ENCODE measurements around the gene SP140. TPM values are rescaled to one million over a fixed set of nuclear protein-coding genes. Genes with fewer than 3 reads are reported as not detected.

Gene SP140
- total RNA-seq, 1 donor from 2014 or later: 1.0 TPM

DNA sequence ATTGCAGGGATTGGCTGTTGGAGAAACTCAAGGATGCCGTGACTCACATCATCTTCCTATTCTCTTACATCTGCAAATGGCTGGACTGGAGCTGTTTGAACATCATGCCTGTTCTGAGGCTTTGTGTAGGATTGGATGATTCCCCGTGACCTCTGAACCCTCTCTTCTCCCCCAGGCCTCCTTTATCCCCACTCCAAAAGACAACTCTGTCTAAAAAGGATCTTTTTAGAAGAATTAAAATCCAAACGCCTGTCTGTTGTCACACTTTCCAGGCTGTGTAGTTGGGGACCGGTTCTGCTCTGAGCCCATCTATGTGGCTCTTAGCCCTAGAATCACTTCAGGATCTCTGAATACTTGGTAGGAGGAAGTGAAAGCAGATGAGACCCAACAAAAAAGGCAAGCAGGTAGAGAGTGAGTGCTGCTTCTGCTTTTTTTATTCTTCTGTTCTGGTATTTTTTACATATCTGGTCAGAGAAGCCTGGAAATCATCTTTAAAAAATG lies 565 bp downstream of the SP140 start:
- no peak for TF ChIP-seq CTCF (IDR thresholded peaks at IDR 0.05)
- Mint-ChIP-seq H3K9me3 (ENCODE audit: unreplicated experiment) (peaks cover 9% of the 10 kb centered on the region), H3K27me3 (ENCODE audit: unreplicated experiment) (no peaks in the 10 kb centered on the region), H3K4me3 (ENCODE audit: unreplicated experiment) (no peak overlapping the region), H3K36me3 (ENCODE audit: unreplicated experiment) (peaks cover 5% of the 10 kb centered on the region), H3K27ac (ENCODE audit: unreplicated experiment) (no peak overlapping the region), H3K4me1 (ENCODE audit: unreplicated experiment) (peaks cover 9% of the 10 kb centered on the region)
- DNase-seq (ENCODE audit: extremely low spot score, unreplicated experiment): no peak

DNA sequence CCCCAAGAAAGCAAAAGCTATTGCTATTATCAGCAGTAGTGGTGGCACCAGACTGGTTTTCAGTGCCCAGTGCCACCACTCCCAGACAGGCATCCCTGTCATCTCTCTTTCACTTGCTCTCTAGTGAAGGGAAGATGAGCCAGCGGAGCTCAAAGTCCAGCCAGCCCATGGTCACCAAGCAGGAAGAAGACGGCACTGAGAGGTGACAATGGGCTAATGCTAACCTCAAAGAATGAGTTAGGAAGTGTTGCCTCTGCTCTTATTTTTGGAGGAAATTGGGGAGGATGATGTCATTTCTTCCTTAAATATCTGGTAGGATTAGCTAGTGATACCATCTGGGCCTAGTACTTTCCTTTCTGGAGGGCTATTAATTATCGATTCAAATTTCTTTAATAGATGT lies 1.7 kb downstream of the SP140 start:
- TF ChIP-seq CTCF (IDR thresholded peaks at IDR 0.05): no peak
- H3K27ac Mint-ChIP-seq (ENCODE audit: unreplicated experiment): no peak overlapping the region
- peaks cover 14% of the 10 kb centered on the region for H3K9me3 Mint-ChIP-seq (ENCODE audit: unreplicated experiment)
- peaks cover 7% of the 10 kb centered on the region for H3K36me3 Mint-ChIP-seq (ENCODE audit: unreplicated experiment)
- H3K27me3 Mint-ChIP-seq (ENCODE audit: unreplicated experiment): no peaks in the 10 kb centered on the region
- H3K4me1 Mint-ChIP-seq (ENCODE audit: unreplicated experiment): peaks cover 9% of the 10 kb centered on the region
- no peak overlapping the region for H3K4me3 Mint-ChIP-seq (ENCODE audit: unreplicated experiment)
- no peak for DNase-seq (ENCODE audit: extremely low spot score, unreplicated experiment)

- peaks cover 14% of the 10 kb centered on the region for H3K9me3 Mint-ChIP-seq (ENCODE audit: unreplicated experiment)
- H3K4me1 Mint-ChIP-seq (ENCODE audit: unreplicated experiment): peaks cover 9% of the 10 kb centered on the region
- no peak for DNase-seq (ENCODE audit: extremely low spot score, unreplicated experiment)
- TF ChIP-seq CTCF (IDR thresholded peaks at IDR 0.05): no peak
- H3K27me3 Mint-ChIP-seq (ENCODE audit: unreplicated experiment): no peaks in the 10 kb centered on the region
- H3K4me3 Mint-ChIP-seq (ENCODE audit: unreplicated experiment): no peak overlapping the region
- H3K36me3 Mint-ChIP-seq (ENCODE audit: unreplicated experiment): peaks cover 7% of the 10 kb centered on the region
- no peak overlapping the region for H3K27ac Mint-ChIP-seq (ENCODE audit: unreplicated experiment)
Observed at GRCh38 chr2:230230087-230230486, 4.6 kb downstream of the SP140 start.

DNA sequence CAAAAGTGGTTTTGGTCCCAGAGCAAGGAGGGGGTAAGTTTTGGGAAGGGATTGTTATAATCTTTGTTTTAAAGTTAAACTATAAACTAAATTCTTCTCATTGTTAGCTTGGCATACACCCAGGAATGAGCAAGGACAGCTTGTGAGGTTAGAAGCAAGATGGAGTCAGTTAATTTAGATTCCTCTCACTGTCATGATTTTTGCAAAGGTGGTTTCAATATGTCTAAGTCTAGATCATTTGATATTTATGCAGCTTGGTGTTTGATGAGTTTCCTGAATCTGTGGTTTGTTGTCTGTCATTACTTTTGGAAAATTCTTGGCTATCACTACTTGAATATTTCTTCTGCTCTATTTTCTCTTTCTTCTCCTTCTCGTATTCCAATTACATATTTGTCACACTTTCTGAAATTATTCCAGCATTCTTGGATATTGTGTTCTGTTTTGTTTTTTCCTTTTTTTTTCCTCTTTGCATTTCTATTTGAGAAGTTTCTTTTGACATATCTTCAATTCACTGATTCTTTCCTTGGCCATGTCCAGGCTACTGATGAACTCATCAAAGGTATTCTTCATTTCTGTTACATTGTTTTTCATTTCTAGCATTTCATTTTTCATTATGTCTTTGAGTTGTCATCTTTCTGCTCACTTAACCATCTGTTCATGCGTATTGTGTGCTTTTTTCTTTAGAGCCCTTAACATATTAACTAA lies 5.1 kb downstream of the SP140 start:
- Mint-ChIP-seq H3K4me3 (ENCODE audit: unreplicated experiment) (no peak overlapping the region), H3K36me3 (ENCODE audit: unreplicated experiment) (peaks cover 7% of the 10 kb centered on the region), H3K4me1 (ENCODE audit: unreplicated experiment) (peaks cover 9% of the 10 kb centered on the region), H3K27ac (ENCODE audit: unreplicated experiment) (no peak overlapping the region), H3K27me3 (ENCODE audit: unreplicated experiment) (no peaks in the 10 kb centered on the region), H3K9me3 (ENCODE audit: unreplicated experiment) (peaks cover 14% of the 10 kb centered on the region)
- no peak for TF ChIP-seq CTCF (IDR thresholded peaks at IDR 0.05)
- DNase-seq (ENCODE audit: extremely low spot score, unreplicated experiment): no peak

DNA sequence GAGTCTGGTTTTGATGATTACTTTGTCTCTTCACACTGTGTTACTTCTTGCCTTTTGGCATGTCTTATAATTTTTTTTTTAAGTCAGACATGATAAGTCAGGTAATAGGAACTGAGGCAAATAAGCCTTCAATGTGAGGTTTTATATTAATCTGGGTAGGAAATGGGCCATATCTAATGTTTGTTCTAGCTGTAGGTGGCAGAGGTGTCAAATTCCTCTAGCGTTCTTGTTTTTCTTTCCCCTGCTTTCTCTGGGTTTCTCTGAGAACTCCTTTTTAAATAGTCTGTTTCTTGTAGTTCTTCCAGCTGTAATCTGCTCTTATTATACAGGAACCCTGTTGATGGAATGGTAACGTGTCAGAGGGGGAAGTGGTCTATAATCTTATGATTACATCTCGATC lies 5.7 kb downstream of the SP140 start:
- H3K36me3 Mint-ChIP-seq (ENCODE audit: unreplicated experiment): peaks cover 7% of the 10 kb centered on the region
- H3K27me3 Mint-ChIP-seq (ENCODE audit: unreplicated experiment): no peaks in the 10 kb centered on the region
- no peak for DNase-seq (ENCODE audit: extremely low spot score, unreplicated experiment)
- peaks cover 9% of the 10 kb centered on the region for H3K4me1 Mint-ChIP-seq (ENCODE audit: unreplicated experiment)
- no peak for TF ChIP-seq CTCF (IDR thresholded peaks at IDR 0.05)
- H3K27ac Mint-ChIP-seq (ENCODE audit: unreplicated experiment): no peak overlapping the region
- H3K4me3 Mint-ChIP-seq (ENCODE audit: unreplicated experiment): no peak overlapping the region
- peaks cover 14% of the 10 kb centered on the region for H3K9me3 Mint-ChIP-seq (ENCODE audit: unreplicated experiment)
